ENCODE data around the gene TSC22D2. TPM values are rescaled to one million over a fixed set of nuclear protein-coding genes. Genes with fewer than 3 reads are reported as not detected.

The TSC22D2 gene
- total RNA-seq, 1 donor from 2014 or later: 5.8 TPM

- no peak for DNase-seq (ENCODE audit: low read depth in 2 of 2)
These were observed 3.9 kb downstream of the TSC22D2 start for GRCh38 chr3:150411976-150412375.

- peak; percentile 28 to 70 for DNase-seq (ENCODE audit: low read depth in 2 of 2)
These were observed 4.6 kb downstream of the TSC22D2 start for GRCh38 chr3:150412561-150413231.

DNA sequence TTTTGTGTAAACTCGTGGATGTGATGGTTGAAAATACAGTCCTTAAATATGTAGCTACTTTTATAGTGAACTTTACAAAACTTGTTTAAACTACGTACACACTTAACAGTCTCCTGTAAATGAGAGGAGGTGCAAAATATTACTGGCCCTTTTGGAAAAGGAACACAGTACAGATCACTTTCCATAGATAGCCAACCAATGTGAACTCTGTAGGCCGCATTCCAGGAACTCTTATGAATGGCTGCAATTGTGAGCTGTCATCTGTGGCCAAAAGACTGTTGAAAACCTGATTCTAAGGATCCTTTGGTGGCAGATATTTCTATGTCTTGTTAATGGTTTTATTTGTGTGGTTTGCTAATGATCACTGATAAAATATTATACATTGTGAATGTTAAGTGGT, 6.2 kb downstream of the TSC22D2 start:
- peak; percentile 50 to 54 for DNase-seq (ENCODE audit: low read depth in 2 of 2)

DNA sequence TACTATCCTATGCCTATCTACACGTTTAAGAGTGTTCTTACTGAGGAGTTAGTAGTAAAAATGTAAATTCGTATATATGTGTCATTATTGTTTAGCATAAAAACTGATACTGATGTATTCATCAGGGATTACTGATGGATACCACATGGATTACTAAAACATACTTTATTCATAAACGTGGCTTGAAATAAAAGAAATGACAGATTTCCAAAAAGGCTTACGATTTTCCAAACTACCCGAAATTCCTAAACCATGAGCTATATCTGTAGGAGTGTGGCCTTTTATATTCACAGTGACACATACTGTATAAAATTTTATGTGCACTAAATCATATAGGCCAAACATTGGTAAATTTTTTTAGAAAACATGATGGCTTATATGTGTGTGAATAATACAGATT, 6.9 kb downstream of the TSC22D2 start:
- DNase-seq (ENCODE audit: low read depth in 2 of 2): no peak

GRCh38 chr3:150419076-150419868, 11.2 kb downstream of the TSC22D2 start:
- no peak for DNase-seq (ENCODE audit: low read depth in 2 of 2)

GRCh38 chr3:150419959-150420358, 11.9 kb downstream of the TSC22D2 start:
- no peak for DNase-seq (ENCODE audit: low read depth in 2 of 2)

- no peak for DNase-seq (ENCODE audit: low read depth in 2 of 2)
These were observed 13.2 kb downstream of the TSC22D2 start for GRCh38 chr3:150421256-150421655.

GRCh38 chr3:150421799-150422548, 13.9 kb downstream of the TSC22D2 start:
- no peak for DNase-seq (ENCODE audit: low read depth in 2 of 2)

DNA sequence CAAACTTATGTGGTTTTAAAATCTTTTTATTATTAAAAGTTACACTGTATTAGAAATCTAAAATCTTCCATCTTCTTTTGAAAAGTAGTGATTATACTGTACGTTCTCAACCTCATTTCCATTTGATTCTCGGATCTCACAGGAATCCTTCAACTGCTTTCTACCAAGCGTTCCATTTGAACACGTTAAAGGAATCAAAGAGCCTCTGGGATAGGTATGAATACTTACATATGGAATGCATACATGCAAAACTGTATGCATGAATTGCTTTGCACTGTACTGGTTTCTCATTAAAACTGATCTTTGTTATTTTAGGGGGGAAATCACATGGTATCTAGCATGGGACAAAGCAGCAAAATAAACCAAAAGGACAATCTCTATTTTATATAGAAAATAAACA, 14.8 kb downstream of the TSC22D2 start:
- DNase-seq (ENCODE audit: low read depth in 2 of 2): no peak

GRCh38 chr3:150423761-150424160, 15.7 kb downstream of the TSC22D2 start:
- DNase-seq (ENCODE audit: low read depth in 2 of 2): no peak

DNA sequence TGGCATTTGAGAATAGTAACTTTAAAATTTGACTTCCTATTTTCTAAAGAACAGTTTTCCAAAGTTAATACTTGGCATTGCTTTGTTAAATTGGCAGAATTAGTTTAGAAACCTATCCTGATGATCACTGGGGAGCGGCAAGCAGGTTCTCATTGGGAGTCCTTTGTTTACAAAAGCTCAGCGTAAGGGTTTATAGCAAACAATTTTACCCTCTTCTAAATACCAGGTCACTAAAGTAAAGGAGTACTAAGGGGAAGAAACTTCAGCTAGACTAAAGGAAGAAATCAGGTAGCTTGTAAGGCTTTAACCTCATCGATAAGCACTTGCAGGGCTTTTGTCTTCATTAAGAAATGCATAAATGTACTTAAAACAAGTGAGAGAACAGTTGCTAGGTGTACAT, 18.2 kb downstream of the TSC22D2 start:
- no peak for DNase-seq (ENCODE audit: low read depth in 2 of 2)

GRCh38 chr3:150428562-150428961, 20.5 kb downstream of the TSC22D2 start:
- DNase-seq (ENCODE audit: low read depth in 2 of 2): no peak

GRCh38 chr3:150429767-150430671, 21.9 kb downstream of the TSC22D2 start:
- DNase-seq (ENCODE audit: low read depth in 2 of 2): no peak

DNA sequence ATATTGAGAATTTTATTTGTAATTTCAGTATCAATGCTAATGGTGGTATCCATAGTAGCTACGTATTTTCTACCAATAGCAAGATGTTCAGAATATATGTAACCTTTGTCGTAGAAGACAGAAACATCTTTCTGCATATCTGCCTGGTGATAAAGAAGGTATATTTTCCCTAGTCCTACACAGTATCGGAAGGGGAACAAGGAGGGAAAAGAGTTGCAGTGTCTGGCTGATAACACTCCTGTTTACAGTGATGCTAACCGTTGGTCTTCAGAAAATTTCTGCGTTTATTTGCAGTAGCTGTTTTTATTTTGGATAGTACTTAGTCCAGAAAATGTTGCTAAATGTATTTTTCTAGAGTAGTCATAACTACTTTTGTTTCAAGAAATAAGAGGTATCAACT, 25.2 kb downstream of the TSC22D2 start:
- DNase-seq (ENCODE audit: low read depth in 2 of 2): no peak

GRCh38 chr3:150434234-150434633, 26.1 kb downstream of the TSC22D2 start:
- DNase-seq (ENCODE audit: low read depth in 2 of 2): peak in 1 of 2 donors; percentile 19

DNA sequence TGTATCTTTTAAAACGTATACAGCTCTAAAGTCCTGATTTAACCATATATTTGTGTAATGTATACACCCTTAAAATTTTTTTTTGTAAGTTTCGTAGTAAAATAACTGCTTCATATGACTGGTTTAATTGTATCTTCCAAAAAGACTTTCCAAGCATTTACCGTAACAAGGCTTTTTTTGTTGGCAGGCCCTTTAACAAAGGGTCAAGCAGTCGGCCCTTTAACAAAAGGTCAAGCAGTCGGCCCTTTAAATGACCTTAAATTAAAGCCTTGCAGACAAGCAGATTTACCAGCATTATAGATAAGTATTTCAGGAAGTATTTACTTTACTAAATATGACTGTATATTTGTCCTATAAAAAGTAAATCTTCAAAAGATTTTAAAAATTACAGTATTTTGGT, 28.1 kb downstream of the TSC22D2 start:
- no peak for DNase-seq (ENCODE audit: low read depth in 2 of 2)

GRCh38 chr3:150439657-150440056, 31.6 kb downstream of the TSC22D2 start:
- no peak for DNase-seq (ENCODE audit: low read depth in 2 of 2)

GRCh38 chr3:150443331-150443741, 35.2 kb downstream of the TSC22D2 start:
- DNase-seq (ENCODE audit: low read depth in 2 of 2): peak in 1 of 2 donors; percentile 12

- no peak for DNase-seq (ENCODE audit: low read depth in 2 of 2)
These were observed 36.3 kb downstream of the TSC22D2 start for GRCh38 chr3:150444371-150444770.

DNA sequence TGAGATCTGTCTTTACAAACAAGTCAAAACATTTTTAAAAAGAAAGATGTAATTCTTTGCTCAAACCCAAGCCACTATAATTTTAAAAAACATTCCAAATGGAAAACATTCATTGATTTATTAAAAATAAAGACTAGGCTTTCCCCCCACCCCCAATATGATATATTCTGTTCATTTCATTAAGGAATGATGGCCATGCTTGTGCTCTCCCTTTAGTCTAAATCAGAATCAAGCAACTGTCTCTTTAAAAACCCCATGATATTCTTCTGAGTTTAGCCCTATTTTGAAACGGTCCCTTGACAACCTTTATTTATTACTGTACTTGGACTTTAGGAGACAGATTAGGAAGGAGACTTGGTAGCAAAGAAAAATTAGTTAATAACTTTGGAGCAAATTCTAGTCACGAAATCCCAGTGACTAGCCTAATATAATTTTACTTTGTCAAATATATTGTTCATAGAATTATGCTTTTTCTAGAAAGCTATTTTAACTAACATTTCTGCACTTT, 38.4 kb downstream of the TSC22D2 start:
- no peak for DNase-seq (ENCODE audit: low read depth in 2 of 2)

DNA sequence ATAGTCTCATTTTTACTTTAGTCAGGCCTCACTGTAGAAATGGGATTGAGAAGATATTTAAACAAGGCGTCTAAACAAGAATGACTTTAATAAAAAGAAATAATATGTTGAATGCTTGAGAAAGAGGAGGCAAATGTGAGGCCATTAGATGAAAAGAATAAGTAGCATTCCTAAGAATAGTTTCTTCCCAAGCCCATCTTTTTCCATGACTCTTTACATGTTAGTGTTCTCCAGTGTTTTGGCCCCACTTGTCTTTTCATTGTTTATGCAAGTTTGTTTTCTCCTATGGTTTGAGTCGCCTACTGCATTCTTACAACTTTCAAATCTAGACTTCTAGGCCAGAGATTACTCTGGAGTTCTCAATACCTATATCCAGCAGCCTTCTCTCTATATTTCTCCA, 39.0 kb downstream of the TSC22D2 start:
- DNase-seq (ENCODE audit: low read depth in 2 of 2): no peak

Measured in lung microvascular endothelial cell (primary cell).